GM21515 (cell line): ENCODE measurements around the gene RFK.
"Not testable (repeated sequence)": the region's sequence is repeated elsewhere in the genome, so short reads cannot be mapped to it uniquely, and the experiment has no call there.

Experiments used
- ATAC-seq: cut with Tn5 transposase; IDR thresholded peaks from one replicate; pipeline ENCODE4 v1.9.1; 2021; ENCODE audit not compliant: unreplicated experiment

Gene RFK

GRCh38 chr9:76372336-76372735 lies 21.9 kb downstream of the RFK start:
- ATAC-seq = no peak

GRCh38 chr9:76371901-76372300 lies 22.3 kb downstream of the RFK start:
- ATAC-seq = no peak

- no peak for ATAC-seq
Observed at GRCh38 chr9:76370396-76371023, 23.7 kb downstream of the RFK start.

- no peak for ATAC-seq
Observed at GRCh38 chr9:76369583-76369982, 24.6 kb downstream of the RFK start.

GRCh38 chr9:76366275-76366674 lies 28.0 kb downstream of the RFK start:
- ATAC-seq = no peak

- no peak for ATAC-seq
Observed at GRCh38 chr9:76365028-76365427, 29.2 kb downstream of the RFK start.

- ATAC-seq = no peak
Observed at GRCh38 chr9:76363032-76363395, 31.2 kb downstream of the RFK start.

- not testable (repeated sequence) for ATAC-seq
Observed at GRCh38 chr9:76362332-76363031, 31.7 kb downstream of the RFK start.

GRCh38 chr9:76359766-76360165 lies 34.5 kb downstream of the RFK start:
- no peak for ATAC-seq

- no peak for ATAC-seq
Observed at GRCh38 chr9:76359365-76359764, 34.9 kb downstream of the RFK start.

GRCh38 chr9:76358628-76359280 lies 35.5 kb downstream of the RFK start:
- ATAC-seq = no peak

- ATAC-seq = no peak
Observed at GRCh38 chr9:76357555-76357954, 36.7 kb downstream of the RFK start.

- no peak for ATAC-seq
Observed at GRCh38 chr9:76355886-76356285, 38.3 kb downstream of the RFK start.

GRCh38 chr9:76354221-76354620 lies 40.0 kb downstream of the RFK start:
- no peak for ATAC-seq

GRCh38 chr9:76353280-76353679 lies 40.9 kb downstream of the RFK start:
- ATAC-seq = no peak

GRCh38 chr9:76352026-76352620 lies 42.1 kb downstream of the RFK start:
- no peak for ATAC-seq

- no peak for ATAC-seq
Observed at GRCh38 chr9:76351006-76351405, 43.2 kb downstream of the RFK start.

GRCh38 chr9:76349865-76350264 lies 44.4 kb downstream of the RFK start:
- ATAC-seq = no peak

- ATAC-seq = no peak
Observed at GRCh38 chr9:76342858-76343257, 51.4 kb downstream of the RFK start.

GRCh38 chr9:76342201-76342600 lies 52.0 kb downstream of the RFK start:
- no peak for ATAC-seq

- ATAC-seq = no peak
Observed at GRCh38 chr9:76341616-76342015, 52.6 kb downstream of the RFK start.

- ATAC-seq = no peak
Observed at GRCh38 chr9:76338418-76338817, 55.8 kb downstream of the RFK start.
